Ovary (tissue), 9 donors: ENCODE results near the gene LCP2. TPM values are rescaled to one million over a fixed set of nuclear protein-coding genes. Genes with fewer than 3 reads are reported as not detected.

ENCODE experiments used
- DNase-seq, 5 donors: peaks; one replicate each; pipeline ENCODE4 v3.0.0-alpha.2; 2019 to 2020
- H3K27ac ChIP-seq, 2 donors: fragments of 200-600 bp; one replicate each; pipeline versions ENCODE4 v1.5.1 to v1.8.0; 2019 to 2022
- H3K27me3 ChIP-seq: fragments of 200-600 bp; one replicate; pipeline ENCODE4 v1.8.0; 2022
- H3K36me3 ChIP-seq: fragments of 200-600 bp; sonication (generic); one replicate; pipeline ENCODE4 v1.5.1; 2019
- H3K4me1 ChIP-seq: one replicate; pipeline ENCODE4 v1.8.1; 2013; ENCODE audit warnings: mild to moderate bottlenecking, moderate library complexity; ENCODE audit not compliant: insufficient read depth
- H3K4me3 ChIP-seq: fragments of 200-600 bp; sonication (generic); one replicate; pipeline ENCODE4 v1.5.1; 2017
- H3K9me3 ChIP-seq, 2 donors: fragments of 200-600 bp in 1 of 2; sonication (generic) in 1 of 2; one replicate each; pipeline versions ENCODE4 v1.5.1 to v1.8.1; 2013 to 2019; ENCODE audit warnings: mild to moderate bottlenecking in 1 of 2, moderate library complexity in 1 of 2
- EP300 ChIP-seq: sonication (generic); formaldehyde crosslinking; IDR thresholded peaks from one replicate; pipeline ENCODE4 v1.6.1; 2017; ENCODE audit warnings: antibody characterized with exemption
- POLR2A ChIP-seq: fragments of 450-650 bp; IDR thresholded peaks from one replicate; pipeline ENCODE4 v1.6.1; 2017; ENCODE audit warnings: antibody characterized with exemption, mild to moderate bottlenecking, moderate library complexity
- WGBS, 3 donors: extraction: QIAGEN DNeasy Blood & Tissue Kit in 1 of 3; methylation state at CpG; one replicate each; pipeline versions ENCODE4 v1.1.5 to v1.1.7; 2013 to 2017; 5-methylcytosine and 5-hydroxymethylcytosine counted together
- intact Hi-C, 4 donors: fragments of 100-400 bp; cut with DNase I; formaldehyde crosslinking; loops; one replicate each; pipeline versions ENCODE4 v1.11.0 to v1.15.1; 2022 to 2023
- polyA plus RNA-seq, 2 donors: library from polyadenylated mRNA; stranded (reverse); fragments of 200-250 nt in 1 of 2; fragments of 350-450 nt in 1 of 2; fragmentation: Illumina TruSeq in 1 of 2; extraction: RNeasy Lipid Tissue Mini Kit (QIAGEN cat#74804) in 1 of 2; gene quantifications; one replicate each; pipeline ENCODE4 v1.2.3, GENCODE V29; 2013 to 2014
- total RNA-seq, 7 donors: library from RNA; depleted of rRNA in 2 of 7; stranded (reverse); fragments of >200 nt in 2 of 7; fragmentation: NEBNext Ultra II Directional in 3 of 7; extraction: Animal tissue kit (Norgen Biotek cat#: 25700) in 3 of 7; gene quantifications; one replicate each; pipeline versions ENCODE4 v1.1.0 to v1.2.4, GENCODE V29; 2016 to 2023
- TF ChIP-seq, protein P1 (sequence below), 3 donors: fragments of 450-650 bp in 2 of 3; fragments of 200-600 bp in 1 of 3; IDR thresholded peaks; one replicate each; pipeline versions ENCODE4 v1.5.1 to v1.8.0; 2016 to 2022; ENCODE audit warnings: antibody characterized with exemption in 3 of 3, mild to moderate bottlenecking in 1 of 3
- donor health status: DM: no; HTN: no; CAD: no; lungs with moderate emphysema.
- donor health status: DM: no; HTN: no; CAD: no.
- donor health status: Bipolar disorder and iron deficiency.
- donor health status: DM: yes; HTN: yes; CAD: no.
- donor health status: DM: no; HTN: no; CAD: no.
- donor health status: DM: yes; HTN: yes; CAD: no.

Gene LCP2
- total and polyA plus RNA-seq, 9 donors: 3.1 to 31.1 (median 6.4) TPM

DNA sequence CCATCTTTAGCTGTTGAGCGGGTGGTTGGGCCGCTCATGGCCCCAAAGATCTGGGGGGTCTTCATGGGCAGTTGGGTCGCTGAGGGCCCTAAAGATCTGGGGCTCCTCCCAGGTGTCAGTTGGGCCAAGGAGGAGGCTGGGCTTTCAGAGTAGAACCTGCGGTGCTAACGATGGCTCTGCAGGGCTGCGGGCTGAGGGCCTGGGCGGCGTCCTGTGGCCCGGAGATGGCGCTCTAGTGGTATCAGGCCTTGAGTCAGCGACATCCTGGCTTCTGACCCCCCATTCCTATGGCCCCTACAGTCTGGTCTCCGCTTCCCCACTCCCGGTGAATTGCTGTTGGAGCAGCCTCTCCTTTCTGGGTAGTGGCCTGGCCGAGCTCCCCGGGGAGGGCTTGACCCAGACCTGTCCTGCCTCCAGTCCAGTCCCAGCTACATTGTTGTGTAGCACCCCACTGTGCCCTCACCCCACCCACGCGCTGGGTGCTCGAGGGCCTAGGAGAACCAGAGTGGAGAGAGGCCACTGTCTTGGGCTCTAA lies 64.2 kb downstream of the LCP2 start:
- TF ChIP-seq POLR2A (no peak), EP300 (no peak)
- TF ChIP-seq, protein P1, sequence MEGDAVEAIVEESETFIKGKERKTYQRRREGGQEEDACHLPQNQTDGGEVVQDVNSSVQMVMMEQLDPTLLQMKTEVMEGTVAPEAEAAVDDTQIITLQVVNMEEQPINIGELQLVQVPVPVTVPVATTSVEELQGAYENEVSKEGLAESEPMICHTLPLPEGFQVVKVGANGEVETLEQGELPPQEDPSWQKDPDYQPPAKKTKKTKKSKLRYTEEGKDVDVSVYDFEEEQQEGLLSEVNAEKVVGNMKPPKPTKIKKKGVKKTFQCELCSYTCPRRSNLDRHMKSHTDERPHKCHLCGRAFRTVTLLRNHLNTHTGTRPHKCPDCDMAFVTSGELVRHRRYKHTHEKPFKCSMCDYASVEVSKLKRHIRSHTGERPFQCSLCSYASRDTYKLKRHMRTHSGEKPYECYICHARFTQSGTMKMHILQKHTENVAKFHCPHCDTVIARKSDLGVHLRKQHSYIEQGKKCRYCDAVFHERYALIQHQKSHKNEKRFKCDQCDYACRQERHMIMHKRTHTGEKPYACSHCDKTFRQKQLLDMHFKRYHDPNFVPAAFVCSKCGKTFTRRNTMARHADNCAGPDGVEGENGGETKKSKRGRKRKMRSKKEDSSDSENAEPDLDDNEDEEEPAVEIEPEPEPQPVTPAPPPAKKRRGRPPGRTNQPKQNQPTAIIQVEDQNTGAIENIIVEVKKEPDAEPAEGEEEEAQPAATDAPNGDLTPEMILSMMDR (IDR thresholded peaks at IDR 0.05): no peak
- 95 to 99% (median 96%) methylated on average over 18 of the region's 18 CpGs for WGBS, 3 donors
- intact Hi-C loops: loop anchor here in 1 of 4 donors (5.0 kb wide), 1 partner anchor 174 kb away; no protein-coding TSS in a partner anchor

DNA sequence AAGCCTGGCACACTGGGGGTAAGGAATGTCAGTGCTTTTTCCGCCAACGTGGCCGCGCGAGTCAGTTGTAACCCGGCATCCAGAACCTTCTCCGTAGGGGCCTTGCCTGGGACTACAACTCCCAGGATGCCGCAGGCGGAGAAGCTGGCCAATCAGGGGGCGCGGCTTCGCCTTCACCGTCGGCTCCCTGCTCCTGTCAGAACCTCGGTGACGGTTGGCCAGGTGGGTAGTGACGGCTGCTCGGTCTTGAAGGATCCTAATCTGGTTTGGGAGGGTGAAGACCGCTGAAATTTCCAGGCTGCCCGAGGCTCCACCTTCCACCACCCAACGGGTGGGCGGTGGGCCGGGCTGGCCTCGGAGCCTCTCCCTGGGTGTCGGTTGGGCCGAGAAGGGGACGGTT lies 64.8 kb downstream of the LCP2 start, which contains the start of gene C5orf58:
C5orf58 (plus strand) TSS at position 200 of the 400 bp plus-strand sequence. CDS start 1,992 bp downstream, outside the sequence.
- TF ChIP-seq POLR2A: no peak
- TF ChIP-seq EP300: no peak
- TF ChIP-seq, protein P1 (IDR thresholded peaks at IDR 0.05): no peak
- no peak within 1 kb of the TSS for H3K4me3 ChIP-seq
- H3K9me3 ChIP-seq: no peaks in the 10 kb centered on the region
- WGBS, 3 donors: 94 to 96% (median 95%) methylated on average over 27 of the region's 27 CpGs
- H3K4me1 ChIP-seq: no peaks in the 10 kb centered on the region
- H3K36me3 ChIP-seq: no peaks in the 10 kb centered on the region
- no peaks in the 10 kb centered on the region for H3K27me3 ChIP-seq
- no peak for DNase-seq
- intact Hi-C loops: loop anchor here in 1 of 4 donors (5.0 kb wide), 1 partner anchor 175 kb away; no protein-coding TSS in a partner anchor
- H3K27ac ChIP-seq: no peak within 1 kb of the TSS

More for the DNA sequence above, 64.2 kb downstream of the LCP2 start:
- no peaks in the 10 kb centered on the region for H3K27me3 ChIP-seq
- H3K36me3 ChIP-seq: no peaks in the 10 kb centered on the region
- no peak for DNase-seq
- H3K4me1 ChIP-seq: no peaks in the 10 kb centered on the region
- no peak overlapping the region for H3K27ac ChIP-seq
- no peak overlapping the region for H3K4me3 ChIP-seq
- no peaks in the 10 kb centered on the region for H3K9me3 ChIP-seq

DNA sequence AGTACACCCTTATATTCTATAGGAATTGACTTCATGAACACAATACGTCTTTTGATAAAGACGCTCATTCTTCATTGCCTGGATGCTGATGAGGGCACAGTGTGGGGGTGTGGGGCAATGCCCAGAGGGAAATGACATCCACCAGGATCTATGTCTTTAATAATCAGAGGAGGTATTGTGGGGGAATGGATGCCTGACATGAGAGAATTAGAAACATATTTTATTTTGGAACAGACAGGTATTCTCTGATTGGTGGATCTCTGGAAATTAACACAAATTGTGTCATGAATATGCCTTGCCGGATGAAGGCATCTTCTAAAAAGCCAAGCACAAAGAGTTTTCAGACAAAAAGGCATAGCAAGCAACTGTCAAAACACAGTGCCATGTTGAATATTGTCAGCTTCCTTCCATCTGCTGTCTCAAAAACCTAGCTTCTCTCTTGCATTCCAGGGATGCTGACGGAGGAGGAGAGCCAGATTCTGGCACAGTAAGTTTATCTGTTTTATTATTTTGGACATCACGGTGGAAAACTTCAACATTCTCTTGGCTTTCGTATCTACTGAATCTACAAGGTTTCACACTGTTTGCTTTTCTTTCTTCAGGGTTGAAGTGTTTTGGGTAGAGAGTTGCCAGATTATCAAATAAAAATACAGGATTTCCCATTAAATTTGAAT lies 68.7 kb downstream of the LCP2 start:
- H3K27ac ChIP-seq: no peak overlapping the region
- WGBS, 3 donors: 44 to 56% (median 54%) methylated on average over 6 of the region's 6 CpGs
- H3K27me3 ChIP-seq: no peaks in the 10 kb centered on the region
- H3K36me3 ChIP-seq: no peaks in the 10 kb centered on the region
- H3K4me3 ChIP-seq: no peak overlapping the region
- no peak for DNase-seq
- H3K4me1 ChIP-seq: peaks cover 5% of the 10 kb centered on the region
- no peaks in the 10 kb centered on the region for H3K9me3 ChIP-seq
- intact Hi-C loops: loop anchor here in 3 of 4 donors (5.0 kb wide), 3 partner anchors 118 to 403 kb away; no protein-coding TSS in a partner anchor
- TF ChIP-seq EP300 (no peak), POLR2A (no peak)
- TF ChIP-seq, protein P1 (IDR thresholded peaks at IDR 0.05): no peak

DNA sequence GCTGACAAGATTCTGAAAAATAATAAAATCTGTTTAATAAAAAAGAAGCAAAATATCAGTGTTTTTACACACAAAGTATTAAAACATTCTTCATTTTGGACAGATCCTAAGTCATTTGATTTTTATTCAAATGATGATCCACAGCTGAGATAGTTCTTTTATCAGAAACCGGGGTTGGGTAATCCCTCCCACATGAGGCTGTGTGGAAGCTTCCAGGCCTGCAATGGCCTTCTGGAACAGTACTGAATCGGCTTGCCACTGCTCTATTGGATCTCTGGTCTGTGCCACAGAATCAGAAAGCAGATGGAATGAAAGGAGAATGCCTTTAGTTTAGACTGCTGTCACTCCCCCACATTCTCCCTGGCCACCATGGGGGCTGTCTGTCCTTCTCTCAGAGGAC lies 70.9 kb downstream of the LCP2 start:
- intact Hi-C loops: loop anchor here in 3 of 4 donors (2.0 to 5.0 kb wide), 4 partner anchors 121 to 406 kb away; no protein-coding TSS in a partner anchor
- Histone ChIP-seq H3K4me3 (no peak overlapping the region), H3K36me3 (no peaks in the 10 kb centered on the region), H3K4me1 (peaks cover 5% of the 10 kb centered on the region), H3K27me3 (no peaks in the 10 kb centered on the region), H3K9me3 (no peaks in the 10 kb centered on the region), H3K27ac (no peak overlapping the region)
- DNase-seq: peak in 2 of 5 donors; percentile 30 to 32
- no peak for TF ChIP-seq POLR2A
- TF ChIP-seq EP300: no peak
- TF ChIP-seq, protein P1 (IDR thresholded peaks at IDR 0.05): no peak
- WGBS, 3 donors: 18 to 23% (median 21%) methylated on average over 2 of the region's 2 CpGs
